ENCODE data around the gene PMPCA.
A peak's percentile ranks its signal among the peaks of the same experiment; 100 is the strongest.
"Not testable (repeated sequence)": the region's sequence is repeated elsewhere in the genome, so short reads cannot be mapped to it uniquely, and the experiment has no call there.

PMPCA gene

GRCh38 chr9:136407061-136407460 is 3.4 kb upstream of the PMPCA start:
- peak in 1 of 10 donors; percentile 73 for DNase-seq
- intact Hi-C loops (cut with DNase I): not testable (repeated sequence)

- intact Hi-C loops (cut with DNase I): no loop called here
Observed at GRCh38 chr9:136407911-136408310, 2.5 kb upstream of the PMPCA start.

GRCh38 chr9:136409557-136410455 is 652 bp upstream of the PMPCA start:
- intact Hi-C loops (cut with DNase I): loop anchor here (1.0 to 5.0 kb wide), 2 partner anchors 10 to 72 kb away; partner anchors contain the start of genes SEC16A and SNAPC4
- peak in 4 of 10 donors; percentile 31 to 92 (median 42) for DNase-seq

More at GRCh38 chr9:136407911-136408310, 2.5 kb upstream of the PMPCA start:
- DNase-seq: no peak

GRCh38 chr9:136411378-136411777 is 920 bp downstream of the PMPCA start:
- intact Hi-C loops (cut with DNase I): loop anchor here (5.0 kb wide), 1 partner anchor 71 kb away; the partner anchor contains the start of gene SEC16A
- no peak for DNase-seq

GRCh38 chr9:136412962-136413361 is 2.5 kb downstream of the PMPCA start:
- peak in 1 of 10 donors; percentile 78 for DNase-seq
- intact Hi-C loops (cut with DNase I): loop anchor here (5.0 kb wide), 1 partner anchor 69 kb away; the partner anchor contains the start of gene SEC16A

- intact Hi-C loops (cut with DNase I): no loop called here
- DNase-seq: no peak
Observed at GRCh38 chr9:136416427-136416826, 6.0 kb downstream of the PMPCA start.

- no peak for DNase-seq
- intact Hi-C loops (cut with DNase I): no loop called here
Observed at GRCh38 chr9:136416914-136417313, 6.5 kb downstream of the PMPCA start.

GRCh38 chr9:136418182-136419091 is 8.0 kb downstream of the PMPCA start:
- DNase-seq: no peak
- intact Hi-C loops (cut with DNase I): no loop called here

- no peak for DNase-seq
- intact Hi-C loops (cut with DNase I): no loop called here
Observed at GRCh38 chr9:136419092-136419420, 8.6 kb downstream of the PMPCA start.

GRCh38 chr9:136421791-136422190 is 11.3 kb downstream of the PMPCA start:
- intact Hi-C loops (cut with DNase I): no loop called here
- DNase-seq: no peak

- DNase-seq: peak in 1 of 10 donors; percentile 79
- intact Hi-C loops (cut with DNase I): no loop called here
Observed at GRCh38 chr9:136422876-136423275, 12.4 kb downstream of the PMPCA start.

- DNase-seq: no peak
- intact Hi-C loops (cut with DNase I): no loop called here
Observed at GRCh38 chr9:136423432-136424146, 13.1 kb downstream of the PMPCA start.

GRCh38 chr9:136424750-136425362 is 14.4 kb downstream of the PMPCA start:
- intact Hi-C loops (cut with DNase I): no loop called here
- peak in 1 of 10 donors; percentile 78 for DNase-seq

GRCh38 chr9:136425367-136425766 is 14.9 kb downstream of the PMPCA start:
- DNase-seq; intact Hi-C loops (cut with DNase I): not testable (repeated sequence)

GRCh38 chr9:136426787-136427186 is 16.3 kb downstream of the PMPCA start:
- intact Hi-C loops (cut with DNase I): no loop called here
- DNase-seq: peak in 1 of 10 donors; percentile 62

GRCh38 chr9:136429075-136429628 is 18.7 kb downstream of the PMPCA start:
- intact Hi-C loops (cut with DNase I): no loop called here
- DNase-seq: no peak

GRCh38 chr9:136429683-136430491 is 19.4 kb downstream of the PMPCA start:
- intact Hi-C loops (cut with DNase I): no loop called here

GRCh38 chr9:136430588-136431234 is 20.3 kb downstream of the PMPCA start:
- intact Hi-C loops (cut with DNase I): no loop called here

More at GRCh38 chr9:136429683-136430491, 19.4 kb downstream of the PMPCA start:
- DNase-seq: peak in 2 of 10 donors; percentile 63 to 70

More at GRCh38 chr9:136430588-136431234, 20.3 kb downstream of the PMPCA start:
- DNase-seq: peak in 2 of 10 donors; percentile 41 to 86

Measured in posterior cingulate gyrus (tissue), 11 donors.